Neural cell (in vitro differentiated cells): Measurements from ENCODE around the gene FAM98C. TPM values are rescaled to one million over a fixed set of nuclear protein-coding genes. Genes with fewer than 3 reads are reported as not detected.

Source experiments
- H2AFZ ChIP-seq: fragments of 200-600, 300-800 bp; sonication (generic), shearing (Covaris generic); 2 replicates; pipeline ENCODE4 v1.6.0; 2014; ENCODE audit warnings: low read depth, mild to moderate bottlenecking, antibody characterized with exemption, low read length, moderate library complexity
- H3F3A ChIP-seq: fragments of 200-600 bp; shearing (Covaris generic); 2 replicates; pipeline ENCODE4 v1.6.1; 2016; ENCODE audit warnings: mild to moderate bottlenecking, moderate library complexity, mixed read lengths, antibody characterized with exemption, low read length; ENCODE audit not compliant: insufficient read depth, poor library complexity, severe bottlenecking
- H3K27ac ChIP-seq: fragments of 200-600, 300-800 bp; sonication (generic), shearing (Covaris generic); 2 replicates; pipeline ENCODE4 v1.5.1; 2014; ENCODE audit warnings: mild to moderate bottlenecking, low read length, moderate library complexity
- H3K27me3 ChIP-seq: fragments of 300-800, 200-600 bp; sonication (generic), shearing (Covaris generic); 2 replicates; pipeline ENCODE4 v1.6.0; 2014; ENCODE audit warnings: mild to moderate bottlenecking, low read depth, low read length, moderate library complexity; ENCODE audit not compliant: insufficient read depth
- H3K36me3 ChIP-seq: fragments of 300-800, 200-600 bp; sonication (generic), shearing (Covaris generic); 2 replicates; pipeline ENCODE4 v1.5.1; 2014; ENCODE audit warnings: mild to moderate bottlenecking, antibody characterized with exemption, low read length, moderate library complexity; ENCODE audit not compliant: insufficient read depth
- H3K4me2 ChIP-seq: fragments of 300-800, 200-600 bp; sonication (generic), shearing (Covaris generic); 2 replicates; pipeline ENCODE4 v1.6.0; 2014; ENCODE audit warnings: mild to moderate bottlenecking, low read length
- H3K4me3 ChIP-seq: fragments of 300-800, 200-600 bp; sonication (generic), shearing (Covaris generic); 2 replicates; pipeline ENCODE4 v1.5.1; 2014; ENCODE audit warnings: mild to moderate bottlenecking, low read length, moderate library complexity
- H3K79me2 ChIP-seq: fragments of 200-600 bp; shearing (Covaris generic); replicated peaks from 2 replicates; pipeline ENCODE4 v1.6.0; 2014; ENCODE audit warnings: mild to moderate bottlenecking, low read length, moderate library complexity; ENCODE audit not compliant: insufficient read depth
- H3K9ac ChIP-seq: fragments of 300-800, 200-600 bp; sonication (generic), shearing (Covaris generic); 2 replicates; pipeline ENCODE4 v1.6.1; 2016; ENCODE audit warnings: mild to moderate bottlenecking, low read length, mixed read lengths
- H3K9me2 ChIP-seq: fragments of 200-600 bp; shearing (Covaris generic); 2 replicates; pipeline ENCODE4 v1.6.1; 2016; ENCODE audit warnings: mild to moderate bottlenecking, low read length, mixed read lengths; ENCODE audit not compliant: insufficient read depth
- H3K9me3 ChIP-seq: fragments of 200-600, 300-800 bp; sonication (generic), shearing (Covaris generic); 2 replicates; pipeline ENCODE4 v1.6.1; 2016; ENCODE audit warnings: mild to moderate bottlenecking, mixed run types, low read length, moderate library complexity, mixed read lengths
- H4K20me1 ChIP-seq: fragments of 200-600 bp; shearing (Covaris generic); 2 replicates; pipeline ENCODE4 v1.6.1; 2016; ENCODE audit warnings: mild to moderate bottlenecking, mixed run types; ENCODE audit not compliant: insufficient read depth
- CTCF ChIP-seq: fragments of 450-650 bp; IDR thresholded peaks from 2 replicates; pipeline ENCODE4 v1.5.1; 2014; ENCODE audit warnings: antibody characterized with exemption, mild to moderate bottlenecking, moderate library complexity; ENCODE audit not compliant: poor library complexity, severe bottlenecking
- EP300 ChIP-seq: fragments of 450-650 bp; conservative IDR thresholded peaks from 2 replicates; pipeline ENCODE4 v1.6.1; 2014; ENCODE audit warnings: antibody characterized with exemption, mild to moderate bottlenecking, moderate library complexity; ENCODE audit not compliant: poor library complexity, severe bottlenecking
- EZH2 ChIP-seq: fragments of 200-600, 300-800 bp; shearing (Covaris generic), sonication (generic); IDR thresholded peaks from 2 replicates; pipeline ENCODE4 v1.6.1; 2014; ENCODE audit warnings: antibody characterized with exemption, low read length, borderline replicate concordance, mild to moderate bottlenecking; ENCODE audit not compliant: insufficient read depth, poor library complexity, severe bottlenecking
- MXI1 ChIP-seq: fragments of 450-650 bp; conservative IDR thresholded peaks from 2 replicates; pipeline ENCODE4 v1.6.1; 2014; ENCODE audit warnings: antibody characterized with exemption, mild to moderate bottlenecking; ENCODE audit not compliant: poor library complexity, severe bottlenecking
- POLR2AphosphoS5 ChIP-seq: IDR thresholded peaks from 2 replicates; pipeline ENCODE4 v1.6.1; 2012
- RAD21 ChIP-seq: fragments of 450-650 bp; conservative IDR thresholded peaks from 2 replicates; pipeline ENCODE4 v1.6.1; 2014; ENCODE audit warnings: antibody characterized with exemption, mild to moderate bottlenecking, moderate library complexity
- REST ChIP-seq: IDR thresholded peaks from 2 replicates; pipeline ENCODE4 v1.6.1; 2012; ENCODE audit warnings: borderline replicate concordance
- SMC3 ChIP-seq: fragments of 450-650 bp; conservative IDR thresholded peaks from 2 replicates; pipeline ENCODE4 v1.6.1; 2014; ENCODE audit warnings: antibody characterized with exemption, mild to moderate bottlenecking, moderate library complexity; ENCODE audit not compliant: poor library complexity
- TAF1 ChIP-seq: IDR thresholded peaks from 2 replicates; pipeline ENCODE4 v1.6.1; 2012; ENCODE audit warnings: low read depth
- polyA plus RNA-seq: library from polyadenylated mRNA; depleted of rRNA; stranded (reverse); fragments of >200 nt; gene quantifications from 2 replicates; pipeline ENCODE4 v1.2.3, GENCODE V29; 2014

The FAM98C gene
- polyA plus RNA-seq, 1 donor from 2014 or later, result 79.3 TPM

- Histone ChIP-seq H3K36me3 (no peaks in the 10 kb centered on the region), H3K9me2 (no peaks in the 10 kb centered on the region), H3K9me3 (no peaks in the 10 kb centered on the region), H3K79me2 (peaks cover 2% of the 10 kb centered on the region), H3K4me2 (no peak overlapping the region), H3K4me3 (no peak overlapping the region), H3K27me3 (no peaks in the 10 kb centered on the region), H2AFZ (no peak overlapping the region), H4K20me1 (no peaks in the 10 kb centered on the region), H3F3A (no peaks in the 10 kb centered on the region), H3K27ac (no peak overlapping the region), H3K9ac (no peak overlapping the region)
- TF ChIP-seq EP300 (no peak), CTCF (no peak), EZH2 (no peak), MXI1 (no peak), POLR2AphosphoS5 (no peak), SMC3 (no peak), TAF1 (no peak), RAD21 (no peak), REST (no peak)
Observed at GRCh38 chr19:38370299-38370698, 32.6 kb upstream of the FAM98C start.

- Histone ChIP-seq H3K36me3 (no peaks in the 10 kb centered on the region), H3K9me3 (no peaks in the 10 kb centered on the region), H3F3A (no peaks in the 10 kb centered on the region), H3K4me2 (no peak overlapping the region), H3K9me2 (no peaks in the 10 kb centered on the region), H3K27me3 (no peaks in the 10 kb centered on the region), H4K20me1 (no peaks in the 10 kb centered on the region), H3K79me2 (peaks cover 9% of the 10 kb centered on the region), H3K27ac (no peak overlapping the region), H3K9ac (no peak overlapping the region), H3K4me3 (no peak overlapping the region), H2AFZ (no peak overlapping the region)
- no peak for TF ChIP-seq CTCF
- TF ChIP-seq EZH2, result no peak
- TF ChIP-seq EP300, result no peak
- TF ChIP-seq REST, result no peak
- no peak for TF ChIP-seq MXI1
- no peak for TF ChIP-seq TAF1
- TF ChIP-seq SMC3, result no peak
- no peak for TF ChIP-seq POLR2AphosphoS5
- no peak for TF ChIP-seq RAD21
Observed at GRCh38 chr19:38371081-38371480, 31.8 kb upstream of the FAM98C start.
